OCI-LY1 (cell line): ENCODE results near the gene TRABD2A.

Experiments used
- H2AFZ ChIP-seq: fragments of 200-600 bp; sonication (generic), shearing (Covaris generic); 2 replicates; pipeline ENCODE4 v1.6.0; 2014; ENCODE audit warnings: antibody characterized with exemption, mild to moderate bottlenecking, low read length
- H3F3A ChIP-seq: fragments of 200-600 bp; sonication (generic), shearing (Covaris generic); 2 replicates; pipeline ENCODE4 v1.6.0; 2014; ENCODE audit warnings: mild to moderate bottlenecking, antibody characterized with exemption, low read length, moderate library complexity; ENCODE audit not compliant: insufficient read depth
- H3K27ac ChIP-seq: fragments of 200-600 bp; sonication (generic); 2 replicates; pipeline ENCODE4 v1.5.1; 2014; ENCODE audit warnings: low read length, mixed run types, mild to moderate bottlenecking, low read depth; ENCODE audit not compliant: poor library complexity, severe bottlenecking
- H3K27me3 ChIP-seq: fragments of 200-600 bp; sonication (generic); 2 replicates; pipeline ENCODE4 v1.6.0; 2014; ENCODE audit warnings: antibody characterized with exemption, mild to moderate bottlenecking, low read length, moderate library complexity; ENCODE audit not compliant: insufficient read depth
- H3K36me3 ChIP-seq: fragments of 200-600 bp; sonication (generic); 2 replicates; pipeline ENCODE4 v1.6.1; 2014; ENCODE audit warnings: mild to moderate bottlenecking, antibody characterized with exemption, low read length, moderate library complexity, mixed read lengths; ENCODE audit not compliant: insufficient read depth
- H3K4me1 ChIP-seq: fragments of 200-600 bp; sonication (generic); 2 replicates; pipeline ENCODE4 v1.5.1; 2014; ENCODE audit warnings: mild to moderate bottlenecking, low read length, moderate library complexity; ENCODE audit not compliant: insufficient read depth, severe bottlenecking
- H3K4me2 ChIP-seq: fragments of 200-600 bp; sonication (generic), shearing (Covaris generic); 2 replicates; pipeline ENCODE4 v1.6.1; 2014; ENCODE audit warnings: low read length
- H3K4me3 ChIP-seq: fragments of 200-600 bp; sonication (generic); 2 replicates; pipeline ENCODE4 v1.5.1; 2014; ENCODE audit warnings: low read length, low read depth, mild to moderate bottlenecking, mixed read lengths; ENCODE audit not compliant: poor library complexity, severe bottlenecking
- H3K79me2 ChIP-seq: fragments of 200-600 bp; shearing (Covaris generic); 2 replicates; pipeline ENCODE4 v1.6.1; 2016; ENCODE audit warnings: mixed run types, low read length, mixed read lengths; ENCODE audit not compliant: insufficient read depth
- H3K9ac ChIP-seq: fragments of 200-600 bp; sonication (generic), shearing (Covaris generic); 2 replicates; pipeline ENCODE4 v1.6.1; 2014; ENCODE audit warnings: mild to moderate bottlenecking, low read length, mixed read lengths
- H3K9me2 ChIP-seq: fragments of 200-600 bp; sonication (generic), shearing (Covaris generic); 2 replicates; pipeline ENCODE4 v1.6.1; 2014; ENCODE audit warnings: low read depth, mild to moderate bottlenecking, low read length, mixed read lengths
- H3K9me3 ChIP-seq: fragments of 200-600 bp; shearing (Covaris generic); 2 replicates; pipeline ENCODE4 v1.6.1; 2014; ENCODE audit warnings: low read length, mixed read lengths
- H4K20me1 ChIP-seq: fragments of 200-600 bp; sonication (generic), shearing (Covaris generic); 2 replicates; pipeline ENCODE4 v1.6.0; 2016; ENCODE audit warnings: mild to moderate bottlenecking, low read length; ENCODE audit not compliant: insufficient read depth
- CTCF ChIP-seq: fragments of 200-600 bp; sonication (generic), shearing (Covaris generic); IDR thresholded peaks from 2 replicates; pipeline ENCODE4 v1.5.1; 2017; ENCODE audit warnings: mild to moderate bottlenecking, antibody characterized with exemption, low read length, moderate library complexity, mixed read lengths
- EZH2 ChIP-seq: fragments of 200-600 bp; sonication (generic), shearing (Covaris generic); IDR thresholded peaks from 2 replicates; pipeline ENCODE4 v1.8.0; 2017; ENCODE audit warnings: borderline replicate concordance, mixed run types, mild to moderate bottlenecking, antibody characterized with exemption, low read length, moderate library complexity, mixed read lengths

Gene TRABD2A

GRCh38 chr2:84861539-84861938, 19.3 kb downstream of the TRABD2A start:
- H3K4me2 ChIP-seq = no peak overlapping the region
- no peaks in the 10 kb centered on the region for H3K79me2 ChIP-seq

GRCh38 chr2:84858937-84859336, 21.9 kb downstream of the TRABD2A start:
- no peaks in the 10 kb centered on the region; the same call in 1 of the 2 replicates for H3K27me3 ChIP-seq
- H3K9me3 ChIP-seq = no peaks in the 10 kb centered on the region
- H3K9ac ChIP-seq = no peak overlapping the region
- no peaks in the 10 kb centered on the region for H3K4me1 ChIP-seq
- no peak overlapping the region for H2AFZ ChIP-seq
- H3K4me3 ChIP-seq = no peak overlapping the region
- H3K36me3 ChIP-seq = no peaks in the 10 kb centered on the region
- no peak overlapping the region for H3K4me2 ChIP-seq
- TF ChIP-seq EZH2 (no peak), CTCF (no peak)
- no peaks in the 10 kb centered on the region for H4K20me1 ChIP-seq
- H3F3A ChIP-seq = no peaks in the 10 kb centered on the region
- H3K27ac ChIP-seq = no peak overlapping the region
- no peaks in the 10 kb centered on the region for H3K79me2 ChIP-seq
- H3K9me2 ChIP-seq = no peaks in the 10 kb centered on the region

More at GRCh38 chr2:84861539-84861938, 19.3 kb downstream of the TRABD2A start:
- no peak overlapping the region for H3K4me3 ChIP-seq
- H3K9me2 ChIP-seq = no peaks in the 10 kb centered on the region
- H3K27me3 ChIP-seq = 0 out of 2 replicates have a peak, but pooled peaks cover 3% of the 10 kb centered on the region
- H3K36me3 ChIP-seq = no peaks in the 10 kb centered on the region
- H3K4me1 ChIP-seq = no peaks in the 10 kb centered on the region
- H3K9ac ChIP-seq = no peak overlapping the region
- no peaks in the 10 kb centered on the region for H3F3A ChIP-seq
- no peaks in the 10 kb centered on the region for H3K9me3 ChIP-seq
- no peak overlapping the region for H3K27ac ChIP-seq
- no peak overlapping the region for H2AFZ ChIP-seq
- no peak for TF ChIP-seq EZH2
- H4K20me1 ChIP-seq = no peaks in the 10 kb centered on the region

- H3K4me2 ChIP-seq = no peak overlapping the region
- no peaks in the 10 kb centered on the region for H4K20me1 ChIP-seq
- no peaks in the 10 kb centered on the region for H3F3A ChIP-seq
- H3K4me3 ChIP-seq = no peak overlapping the region
- H3K9me2 ChIP-seq = no peaks in the 10 kb centered on the region
- H3K9ac ChIP-seq = no peak overlapping the region
- no peaks in the 10 kb centered on the region for H3K9me3 ChIP-seq
- no peak overlapping the region for H3K27ac ChIP-seq
- H3K27me3 ChIP-seq = no peaks in the 10 kb centered on the region; the same call in 1 of the 2 replicates
- H3K79me2 ChIP-seq = no peaks in the 10 kb centered on the region
- H2AFZ ChIP-seq = no peak overlapping the region
- no peaks in the 10 kb centered on the region for H3K4me1 ChIP-seq
- TF ChIP-seq CTCF (no peak; the same call in 1 of the 2 replicates), EZH2 (no peak)
- no peaks in the 10 kb centered on the region for H3K36me3 ChIP-seq
Observed at GRCh38 chr2:84858123-84858522, 22.8 kb downstream of the TRABD2A start.

GRCh38 chr2:84857566-84857965, 23.3 kb downstream of the TRABD2A start:
- Histone ChIP-seq H3F3A (no peaks in the 10 kb centered on the region), H3K4me1 (no peaks in the 10 kb centered on the region), H3K36me3 (no peaks in the 10 kb centered on the region), H3K4me3 (no peak overlapping the region), H3K27ac (no peak overlapping the region), H3K79me2 (no peaks in the 10 kb centered on the region), H3K27me3 (no peaks in the 10 kb centered on the region; the same call in 1 of the 2 replicates), H4K20me1 (no peaks in the 10 kb centered on the region), H3K9me2 (no peaks in the 10 kb centered on the region), H2AFZ (no peak overlapping the region), H3K9me3 (0 out of 2 replicates have a peak, but pooled peaks cover 4% of the 10 kb centered on the region), H3K4me2 (no peak overlapping the region), H3K9ac (no peak overlapping the region)
- TF ChIP-seq EZH2 (no peak), CTCF (no peak)
